ENCODE results near the gene SHISA6.

DNA sequence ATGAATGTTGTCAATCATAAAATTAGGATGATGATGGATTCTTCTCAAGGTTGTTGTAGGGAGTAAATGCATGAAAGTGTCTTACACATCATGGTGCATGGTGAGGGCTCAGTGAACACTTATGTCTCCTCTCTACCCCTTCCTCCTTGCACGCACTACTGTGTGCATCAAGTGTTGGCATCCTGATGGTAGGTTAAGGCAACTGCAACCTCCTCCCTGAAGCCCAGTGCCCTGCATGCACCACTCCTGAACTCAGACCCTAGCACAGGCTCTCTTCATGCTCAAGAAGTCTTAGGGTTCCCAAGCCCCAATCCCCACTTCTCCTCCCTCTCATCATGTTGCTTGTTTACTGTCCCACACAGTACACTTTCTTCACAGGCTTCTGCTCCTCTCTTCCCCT is 251.5 kb downstream of the SHISA6 start:
- TF ChIP-seq, protein P1, sequence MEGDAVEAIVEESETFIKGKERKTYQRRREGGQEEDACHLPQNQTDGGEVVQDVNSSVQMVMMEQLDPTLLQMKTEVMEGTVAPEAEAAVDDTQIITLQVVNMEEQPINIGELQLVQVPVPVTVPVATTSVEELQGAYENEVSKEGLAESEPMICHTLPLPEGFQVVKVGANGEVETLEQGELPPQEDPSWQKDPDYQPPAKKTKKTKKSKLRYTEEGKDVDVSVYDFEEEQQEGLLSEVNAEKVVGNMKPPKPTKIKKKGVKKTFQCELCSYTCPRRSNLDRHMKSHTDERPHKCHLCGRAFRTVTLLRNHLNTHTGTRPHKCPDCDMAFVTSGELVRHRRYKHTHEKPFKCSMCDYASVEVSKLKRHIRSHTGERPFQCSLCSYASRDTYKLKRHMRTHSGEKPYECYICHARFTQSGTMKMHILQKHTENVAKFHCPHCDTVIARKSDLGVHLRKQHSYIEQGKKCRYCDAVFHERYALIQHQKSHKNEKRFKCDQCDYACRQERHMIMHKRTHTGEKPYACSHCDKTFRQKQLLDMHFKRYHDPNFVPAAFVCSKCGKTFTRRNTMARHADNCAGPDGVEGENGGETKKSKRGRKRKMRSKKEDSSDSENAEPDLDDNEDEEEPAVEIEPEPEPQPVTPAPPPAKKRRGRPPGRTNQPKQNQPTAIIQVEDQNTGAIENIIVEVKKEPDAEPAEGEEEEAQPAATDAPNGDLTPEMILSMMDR (IDR thresholded peaks at IDR 0.05; ENCODE audit: low read depth, low read length, missing input control): no peak
- no peak for TF ChIP-seq SP1 (IDR thresholded peaks at IDR 0.05)

Data from liver (tissue), 3 donors.